Neural cell (in vitro differentiated cells): ENCODE data around the gene COX17. TPM values are rescaled to one million over a fixed set of nuclear protein-coding genes. Genes with fewer than 3 reads are reported as not detected.

Experiments used
- H2AFZ ChIP-seq: fragments of 200-600, 300-800 bp; sonication (generic), shearing (Covaris generic); 2 replicates; pipeline ENCODE4 v1.6.0; 2014; ENCODE audit warnings: low read depth, mild to moderate bottlenecking, antibody characterized with exemption, low read length, moderate library complexity
- H3F3A ChIP-seq: fragments of 200-600 bp; shearing (Covaris generic); 2 replicates; pipeline ENCODE4 v1.6.1; 2016; ENCODE audit warnings: mild to moderate bottlenecking, moderate library complexity, mixed read lengths, antibody characterized with exemption, low read length; ENCODE audit not compliant: insufficient read depth, poor library complexity, severe bottlenecking
- H3K27ac ChIP-seq: fragments of 200-600, 300-800 bp; sonication (generic), shearing (Covaris generic); 2 replicates; pipeline ENCODE4 v1.5.1; 2014; ENCODE audit warnings: mild to moderate bottlenecking, low read length, moderate library complexity
- H3K27me3 ChIP-seq: fragments of 300-800, 200-600 bp; sonication (generic), shearing (Covaris generic); 2 replicates; pipeline ENCODE4 v1.6.0; 2014; ENCODE audit warnings: mild to moderate bottlenecking, low read depth, low read length, moderate library complexity; ENCODE audit not compliant: insufficient read depth
- H3K36me3 ChIP-seq: fragments of 300-800, 200-600 bp; sonication (generic), shearing (Covaris generic); 2 replicates; pipeline ENCODE4 v1.5.1; 2014; ENCODE audit warnings: mild to moderate bottlenecking, antibody characterized with exemption, low read length, moderate library complexity; ENCODE audit not compliant: insufficient read depth
- H3K4me2 ChIP-seq: fragments of 300-800, 200-600 bp; sonication (generic), shearing (Covaris generic); 2 replicates; pipeline ENCODE4 v1.6.0; 2014; ENCODE audit warnings: mild to moderate bottlenecking, low read length
- H3K4me3 ChIP-seq: fragments of 300-800, 200-600 bp; sonication (generic), shearing (Covaris generic); 2 replicates; pipeline ENCODE4 v1.5.1; 2014; ENCODE audit warnings: mild to moderate bottlenecking, low read length, moderate library complexity
- H3K79me2 ChIP-seq: fragments of 200-600 bp; shearing (Covaris generic); replicated peaks from 2 replicates; pipeline ENCODE4 v1.6.0; 2014; ENCODE audit warnings: mild to moderate bottlenecking, low read length, moderate library complexity; ENCODE audit not compliant: insufficient read depth
- H3K9ac ChIP-seq: fragments of 300-800, 200-600 bp; sonication (generic), shearing (Covaris generic); 2 replicates; pipeline ENCODE4 v1.6.1; 2016; ENCODE audit warnings: mild to moderate bottlenecking, low read length, mixed read lengths
- H3K9me2 ChIP-seq: fragments of 200-600 bp; shearing (Covaris generic); 2 replicates; pipeline ENCODE4 v1.6.1; 2016; ENCODE audit warnings: mild to moderate bottlenecking, low read length, mixed read lengths; ENCODE audit not compliant: insufficient read depth
- H3K9me3 ChIP-seq: fragments of 200-600, 300-800 bp; sonication (generic), shearing (Covaris generic); 2 replicates; pipeline ENCODE4 v1.6.1; 2016; ENCODE audit warnings: mild to moderate bottlenecking, mixed run types, low read length, moderate library complexity, mixed read lengths
- H4K20me1 ChIP-seq: fragments of 200-600 bp; shearing (Covaris generic); 2 replicates; pipeline ENCODE4 v1.6.1; 2016; ENCODE audit warnings: mild to moderate bottlenecking, mixed run types; ENCODE audit not compliant: insufficient read depth
- EP300 ChIP-seq: fragments of 450-650 bp; conservative IDR thresholded peaks from 2 replicates; pipeline ENCODE4 v1.6.1; 2014; ENCODE audit warnings: antibody characterized with exemption, mild to moderate bottlenecking, moderate library complexity; ENCODE audit not compliant: poor library complexity, severe bottlenecking
- EZH2 ChIP-seq: fragments of 200-600, 300-800 bp; shearing (Covaris generic), sonication (generic); IDR thresholded peaks from 2 replicates; pipeline ENCODE4 v1.6.1; 2014; ENCODE audit warnings: antibody characterized with exemption, low read length, borderline replicate concordance, mild to moderate bottlenecking; ENCODE audit not compliant: insufficient read depth, poor library complexity, severe bottlenecking
- MXI1 ChIP-seq: fragments of 450-650 bp; conservative IDR thresholded peaks from 2 replicates; pipeline ENCODE4 v1.6.1; 2014; ENCODE audit warnings: antibody characterized with exemption, mild to moderate bottlenecking; ENCODE audit not compliant: poor library complexity, severe bottlenecking
- POLR2AphosphoS5 ChIP-seq: IDR thresholded peaks from 2 replicates; pipeline ENCODE4 v1.6.1; 2012
- RAD21 ChIP-seq: fragments of 450-650 bp; conservative IDR thresholded peaks from 2 replicates; pipeline ENCODE4 v1.6.1; 2014; ENCODE audit warnings: antibody characterized with exemption, mild to moderate bottlenecking, moderate library complexity
- SMC3 ChIP-seq: fragments of 450-650 bp; conservative IDR thresholded peaks from 2 replicates; pipeline ENCODE4 v1.6.1; 2014; ENCODE audit warnings: antibody characterized with exemption, mild to moderate bottlenecking, moderate library complexity; ENCODE audit not compliant: poor library complexity
- TAF1 ChIP-seq: IDR thresholded peaks from 2 replicates; pipeline ENCODE4 v1.6.1; 2012; ENCODE audit warnings: low read depth
- polyA plus RNA-seq: library from polyadenylated mRNA; depleted of rRNA; stranded (reverse); fragments of >200 nt; gene quantifications from 2 replicates; pipeline ENCODE4 v1.2.3, GENCODE V29; 2014
- TF ChIP-seq, protein P1 (sequence below): IDR thresholded peaks from 2 replicates; pipeline ENCODE4 v1.6.1; 2012; ENCODE audit warnings: borderline replicate concordance
- TF ChIP-seq, protein P2 (sequence below): fragments of 450-650 bp; IDR thresholded peaks from 2 replicates; pipeline ENCODE4 v1.5.1; 2014; ENCODE audit warnings: antibody characterized with exemption, mild to moderate bottlenecking, moderate library complexity; ENCODE audit not compliant: poor library complexity, severe bottlenecking

The COX17 gene
- polyA plus RNA-seq, 1 donor from 2014 or later: 49.4 TPM

DNA sequence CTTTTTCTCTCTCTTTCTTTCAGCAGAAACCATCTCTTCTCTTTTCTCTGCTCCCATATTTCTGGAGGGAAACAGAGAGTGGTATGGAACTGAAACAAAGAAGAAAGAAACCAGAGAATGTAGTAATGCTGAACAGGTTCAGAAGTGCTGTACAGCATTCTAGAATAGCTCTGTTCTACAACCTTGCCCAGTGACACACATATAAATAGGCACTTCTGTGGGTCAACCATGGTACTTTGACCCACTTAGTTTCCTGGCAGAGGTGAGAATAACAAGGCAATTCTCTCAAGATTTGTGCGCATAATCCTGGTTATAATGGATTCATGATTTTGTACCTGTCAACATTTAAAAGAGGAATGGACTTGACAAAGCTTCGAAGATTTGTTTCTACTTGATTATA, 37.9 kb upstream of the COX17 start:
- Histone ChIP-seq H3K4me3 (no peak overlapping the region), H3K9me2 (no peaks in the 10 kb centered on the region), H3K79me2 (no peaks in the 10 kb centered on the region), H4K20me1 (no peaks in the 10 kb centered on the region), H2AFZ (no peak overlapping the region), H3K27me3 (no peaks in the 10 kb centered on the region), H3K9me3 (no peaks in the 10 kb centered on the region), H3K36me3 (no peaks in the 10 kb centered on the region), H3K4me2 (no peak overlapping the region), H3K27ac (no peak overlapping the region), H3K9ac (no peak overlapping the region), H3F3A (no peaks in the 10 kb centered on the region)
- TF ChIP-seq MXI1: no peak
- TF ChIP-seq RAD21: no peak
- TF ChIP-seq EZH2: no peak
- TF ChIP-seq, protein P1, sequence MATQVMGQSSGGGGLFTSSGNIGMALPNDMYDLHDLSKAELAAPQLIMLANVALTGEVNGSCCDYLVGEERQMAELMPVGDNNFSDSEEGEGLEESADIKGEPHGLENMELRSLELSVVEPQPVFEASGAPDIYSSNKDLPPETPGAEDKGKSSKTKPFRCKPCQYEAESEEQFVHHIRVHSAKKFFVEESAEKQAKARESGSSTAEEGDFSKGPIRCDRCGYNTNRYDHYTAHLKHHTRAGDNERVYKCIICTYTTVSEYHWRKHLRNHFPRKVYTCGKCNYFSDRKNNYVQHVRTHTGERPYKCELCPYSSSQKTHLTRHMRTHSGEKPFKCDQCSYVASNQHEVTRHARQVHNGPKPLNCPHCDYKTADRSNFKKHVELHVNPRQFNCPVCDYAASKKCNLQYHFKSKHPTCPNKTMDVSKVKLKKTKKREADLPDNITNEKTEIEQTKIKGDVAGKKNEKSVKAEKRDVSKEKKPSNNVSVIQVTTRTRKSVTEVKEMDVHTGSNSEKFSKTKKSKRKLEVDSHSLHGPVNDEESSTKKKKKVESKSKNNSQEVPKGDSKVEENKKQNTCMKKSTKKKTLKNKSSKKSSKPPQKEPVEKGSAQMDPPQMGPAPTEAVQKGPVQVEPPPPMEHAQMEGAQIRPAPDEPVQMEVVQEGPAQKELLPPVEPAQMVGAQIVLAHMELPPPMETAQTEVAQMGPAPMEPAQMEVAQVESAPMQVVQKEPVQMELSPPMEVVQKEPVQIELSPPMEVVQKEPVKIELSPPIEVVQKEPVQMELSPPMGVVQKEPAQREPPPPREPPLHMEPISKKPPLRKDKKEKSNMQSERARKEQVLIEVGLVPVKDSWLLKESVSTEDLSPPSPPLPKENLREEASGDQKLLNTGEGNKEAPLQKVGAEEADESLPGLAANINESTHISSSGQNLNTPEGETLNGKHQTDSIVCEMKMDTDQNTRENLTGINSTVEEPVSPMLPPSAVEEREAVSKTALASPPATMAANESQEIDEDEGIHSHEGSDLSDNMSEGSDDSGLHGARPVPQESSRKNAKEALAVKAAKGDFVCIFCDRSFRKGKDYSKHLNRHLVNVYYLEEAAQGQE: no peak
- no peak for TF ChIP-seq SMC3

DNA sequence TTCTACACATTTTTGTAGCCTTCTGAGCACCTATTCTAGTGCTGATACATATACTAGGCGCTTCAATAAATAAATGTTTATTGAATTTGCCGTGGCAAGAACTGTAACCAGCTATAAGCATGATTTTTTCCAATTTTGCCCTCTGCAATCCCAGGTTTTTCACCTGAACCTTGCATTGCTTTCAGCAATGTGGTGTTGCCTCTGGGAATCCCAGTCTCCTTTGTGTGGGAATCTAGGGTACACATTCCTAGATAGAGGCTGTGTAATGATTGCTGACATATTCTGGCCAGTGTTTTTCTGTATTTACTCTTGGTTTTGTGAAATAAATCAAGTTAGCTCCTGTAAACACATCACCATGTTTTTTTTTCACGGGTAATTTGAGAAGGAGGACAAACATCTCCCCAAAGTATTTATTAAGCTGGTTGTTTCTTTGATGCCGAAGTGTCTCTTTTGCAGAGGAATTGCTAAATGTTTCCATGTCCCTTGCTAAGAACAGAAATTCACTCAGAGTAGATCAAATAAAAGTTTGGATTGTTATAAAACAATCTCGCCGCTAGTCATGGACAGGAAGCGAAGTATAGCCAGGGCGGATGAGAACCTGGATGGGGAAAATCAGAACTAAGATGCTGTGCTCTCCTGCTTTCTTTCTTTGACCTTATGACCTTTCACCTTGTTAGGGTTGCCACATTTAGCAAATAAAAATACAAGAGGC, 26.8 kb upstream of the COX17 start:
- TF ChIP-seq TAF1 (no peak), RAD21 (no peak), SMC3 (no peak), EP300 (no peak), POLR2AphosphoS5 (no peak), MXI1 (no peak), EZH2 (no peak)
- TF ChIP-seq, protein P1: no peak
- TF ChIP-seq, protein P2, sequence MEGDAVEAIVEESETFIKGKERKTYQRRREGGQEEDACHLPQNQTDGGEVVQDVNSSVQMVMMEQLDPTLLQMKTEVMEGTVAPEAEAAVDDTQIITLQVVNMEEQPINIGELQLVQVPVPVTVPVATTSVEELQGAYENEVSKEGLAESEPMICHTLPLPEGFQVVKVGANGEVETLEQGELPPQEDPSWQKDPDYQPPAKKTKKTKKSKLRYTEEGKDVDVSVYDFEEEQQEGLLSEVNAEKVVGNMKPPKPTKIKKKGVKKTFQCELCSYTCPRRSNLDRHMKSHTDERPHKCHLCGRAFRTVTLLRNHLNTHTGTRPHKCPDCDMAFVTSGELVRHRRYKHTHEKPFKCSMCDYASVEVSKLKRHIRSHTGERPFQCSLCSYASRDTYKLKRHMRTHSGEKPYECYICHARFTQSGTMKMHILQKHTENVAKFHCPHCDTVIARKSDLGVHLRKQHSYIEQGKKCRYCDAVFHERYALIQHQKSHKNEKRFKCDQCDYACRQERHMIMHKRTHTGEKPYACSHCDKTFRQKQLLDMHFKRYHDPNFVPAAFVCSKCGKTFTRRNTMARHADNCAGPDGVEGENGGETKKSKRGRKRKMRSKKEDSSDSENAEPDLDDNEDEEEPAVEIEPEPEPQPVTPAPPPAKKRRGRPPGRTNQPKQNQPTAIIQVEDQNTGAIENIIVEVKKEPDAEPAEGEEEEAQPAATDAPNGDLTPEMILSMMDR: no peak
- Histone ChIP-seq H3K4me3 (peak overlapping the region; percentile 87), H3K27me3 (no peaks in the 10 kb centered on the region), H4K20me1 (no peaks in the 10 kb centered on the region), H3F3A (no peaks in the 10 kb centered on the region), H3K9me3 (no peaks in the 10 kb centered on the region), H3K79me2 (no peaks in the 10 kb centered on the region), H3K4me2 (peak overlapping the region; percentile 71), H3K27ac (no peak overlapping the region), H3K9me2 (no peaks in the 10 kb centered on the region), H3K9ac (no peak overlapping the region), H2AFZ (no peak overlapping the region), H3K36me3 (no peaks in the 10 kb centered on the region)
